Body of pancreas (tissue), 4 donors: Measurements from ENCODE around the gene NGFR.

ENCODE experiments used
- CTCF ChIP-seq, 7 experiments: fragments of 450-650 bp in 4 of 7; fragments of 200-600 bp in 3 of 7; sonication (generic) in 3 of 7; IDR thresholded peaks; one replicate each; pipeline ENCODE4 v1.5.1; 2016 to 2019; ENCODE audit warnings: antibody characterized with exemption in 7 of 7
- POLR2A ChIP-seq, 3 donors: fragments of 450-650 bp; IDR thresholded peaks; one replicate each; pipeline ENCODE4 v1.6.1; 2016; ENCODE audit warnings: antibody characterized with exemption in 3 of 3, mild to moderate bottlenecking in 2 of 3

DNA sequence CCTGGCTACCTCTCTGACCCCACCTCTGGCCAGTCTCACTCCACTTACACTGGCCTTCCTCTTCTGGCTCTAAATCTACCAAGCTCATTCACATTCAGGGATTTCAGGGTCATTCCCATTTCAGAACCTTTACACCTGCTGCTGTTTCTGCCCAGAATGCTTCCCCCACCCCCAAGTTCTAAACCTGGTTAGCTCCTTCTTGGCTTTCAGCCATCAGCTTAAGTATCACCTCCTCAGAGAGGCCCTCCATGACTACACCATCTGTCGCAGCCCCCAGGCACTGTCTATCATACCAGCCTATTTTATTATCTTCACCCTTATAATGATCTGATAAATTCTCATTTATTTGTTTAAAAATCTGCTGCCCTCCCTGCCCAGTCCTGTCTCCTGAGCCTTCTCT, 23.3 kb upstream of the NGFR start:
- TF ChIP-seq POLR2A (IDR thresholded peaks at IDR 0.05) (no peak), CTCF (IDR thresholded peaks at IDR 0.05) (no peak)
